HG03378 (cell line): ENCODE results near the gene LAMB3.
"Not testable (repeated sequence)": the region's sequence is repeated elsewhere in the genome, so short reads cannot be mapped to it uniquely, and the experiment has no call there.

Source experiments
- ATAC-seq: cut with Tn5 transposase; IDR thresholded peaks from one replicate; pipeline ENCODE4 v1.9.1; 2021; ENCODE audit warnings: mild to moderate bottlenecking, moderate library complexity; ENCODE audit not compliant: unreplicated experiment

LAMB3 gene

DNA sequence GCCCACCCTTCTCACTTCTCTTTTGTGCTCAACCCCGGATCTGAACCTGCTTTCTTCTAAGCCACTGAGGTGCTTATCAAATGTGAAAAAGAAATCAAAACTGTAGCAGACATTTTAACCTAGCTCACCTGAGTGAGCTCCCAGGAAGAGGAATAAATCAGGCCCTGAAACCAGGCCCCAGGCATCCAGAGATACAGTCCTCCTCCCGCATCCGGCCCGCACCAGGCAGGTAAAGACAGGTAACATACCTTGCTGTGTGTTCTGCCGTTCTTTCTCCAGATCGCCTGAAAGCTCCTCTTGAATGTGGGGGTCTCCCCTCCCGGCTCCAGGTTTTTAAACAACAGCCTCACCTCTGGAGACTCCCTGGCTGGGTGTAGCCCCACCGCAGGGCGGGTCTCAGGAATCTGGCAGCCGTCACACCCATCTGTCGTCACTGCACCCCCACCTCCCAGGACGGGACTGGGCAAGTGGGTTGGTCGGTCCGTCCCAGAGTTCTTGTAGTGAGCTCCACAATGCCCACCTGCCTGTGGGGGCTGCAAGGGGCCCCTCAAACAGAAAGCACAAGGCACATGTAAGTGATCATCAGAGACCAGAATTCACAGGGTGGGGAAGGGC, at the start of gene LAMB3:
LAMB3 (minus strand) TSS at position 305 of the 615 bp plus-strand sequence. CDS start 1,481 bp downstream, outside the sequence.
- ATAC-seq = no peak

DNA sequence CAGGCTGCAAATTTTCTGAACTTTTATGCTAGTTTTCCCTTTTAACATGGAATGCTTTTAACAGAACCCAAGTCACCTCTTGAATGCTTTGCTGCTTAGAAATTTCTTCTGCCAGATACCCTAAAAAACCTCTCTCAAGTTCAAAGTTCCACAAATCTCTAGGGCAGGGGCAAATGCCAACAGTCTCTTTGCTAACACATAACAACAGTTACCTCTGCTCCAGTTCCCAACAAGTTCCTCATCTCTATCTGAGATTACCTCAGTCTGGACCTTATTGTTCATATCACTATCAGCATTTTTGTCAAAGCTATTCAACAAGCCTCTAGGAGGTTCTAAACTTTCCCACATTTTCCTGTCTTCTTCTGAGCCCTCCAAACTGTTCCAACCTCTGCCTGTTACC, 48.5 kb upstream of the LAMB3 start:
- ATAC-seq = not testable (repeated sequence)

DNA sequence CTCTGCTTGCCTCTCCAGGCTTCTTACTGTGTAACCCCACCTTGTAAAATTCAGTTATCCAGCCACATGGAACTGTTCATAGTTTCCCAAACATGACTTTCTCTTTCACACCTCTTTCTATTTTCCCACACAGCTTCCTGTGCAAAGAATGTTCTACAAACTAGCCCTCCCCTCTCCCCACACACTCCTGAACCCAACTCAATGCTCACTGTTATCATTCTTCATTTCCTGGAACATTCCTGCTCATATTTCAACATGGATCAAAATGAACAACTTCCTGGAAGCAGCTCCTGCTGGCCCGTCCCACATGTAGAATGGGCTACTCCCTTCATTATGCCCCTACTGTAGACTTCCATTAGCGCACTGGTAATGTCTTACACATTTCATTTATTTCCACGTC, 44.9 kb upstream of the LAMB3 start:
- no peak for ATAC-seq

DNA sequence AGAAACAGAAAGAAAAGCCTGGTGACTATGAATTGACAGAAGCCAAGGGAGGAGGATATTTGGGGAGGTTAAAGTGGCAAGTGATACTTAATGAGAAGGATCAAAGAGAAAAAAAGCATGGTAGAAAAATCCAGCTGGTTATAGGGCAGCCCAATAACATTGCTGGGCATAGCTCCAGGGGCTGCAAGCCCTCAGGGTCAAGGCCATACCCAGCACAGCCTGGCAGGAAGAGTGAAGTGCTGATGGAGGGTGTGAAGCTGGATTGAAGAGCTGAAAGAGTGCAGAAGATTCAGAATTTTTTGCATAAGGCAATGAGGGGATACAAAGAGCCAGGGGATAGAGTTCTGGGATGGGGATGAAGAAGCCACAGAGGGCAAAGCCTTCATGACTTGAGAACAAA, 44.4 kb upstream of the LAMB3 start:
- ATAC-seq = no peak

DNA sequence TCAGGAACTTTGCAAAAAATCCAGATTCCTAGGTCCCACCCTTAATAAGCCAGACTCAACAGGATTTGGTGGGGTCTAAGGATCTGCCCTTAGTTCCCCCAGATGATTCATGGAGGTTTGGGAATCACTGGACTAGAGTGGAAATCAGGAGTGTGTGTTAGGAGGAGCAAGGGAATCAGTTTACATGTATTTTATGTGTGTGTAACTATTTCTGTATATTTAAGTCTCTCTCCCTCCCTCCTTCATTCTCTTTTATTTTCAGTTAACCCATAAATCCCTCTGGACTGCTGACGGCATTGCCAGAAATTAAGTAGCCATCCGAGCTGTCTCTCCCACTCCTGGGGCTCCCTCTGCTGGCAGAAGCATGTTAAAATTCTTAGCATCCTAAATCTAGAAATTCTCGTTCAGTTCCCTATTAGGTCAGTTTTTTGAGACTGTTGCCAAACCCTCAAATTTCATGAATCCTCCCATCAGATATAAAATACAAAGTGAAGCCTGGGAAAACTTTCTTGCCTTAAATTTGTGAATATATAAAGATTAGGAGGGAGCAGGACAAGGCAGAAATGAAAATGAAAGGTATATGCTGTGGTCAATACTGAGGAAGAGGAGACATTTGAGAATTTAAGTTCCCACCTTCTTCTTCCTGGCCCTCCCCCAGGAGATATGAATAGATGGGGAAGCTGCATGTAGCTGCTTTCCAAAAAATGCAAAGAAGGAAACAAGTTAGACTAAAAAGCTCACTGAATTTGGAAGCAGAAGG, 40.7 kb upstream of the LAMB3 start:
- ATAC-seq = peak; percentile 61

DNA sequence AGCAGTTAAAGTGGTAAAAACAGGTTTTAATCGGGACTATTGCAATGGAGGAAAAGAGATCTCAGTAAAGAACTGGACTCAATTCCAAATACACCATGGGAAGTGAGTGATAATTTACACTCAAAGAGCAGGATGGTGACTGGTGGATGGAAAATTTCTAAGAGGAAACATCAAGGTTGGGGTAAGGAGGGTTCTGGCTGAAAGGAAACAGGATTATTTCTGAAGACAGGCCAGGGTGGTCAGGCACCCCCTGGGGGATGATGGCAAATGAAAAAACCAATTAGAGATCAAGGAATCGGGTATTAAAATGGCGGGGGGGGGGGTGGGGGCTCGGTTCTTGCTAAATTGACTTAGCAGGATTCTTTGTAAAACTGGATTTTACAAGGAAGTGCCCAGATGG, 40.1 kb upstream of the LAMB3 start:
- no peak for ATAC-seq

DNA sequence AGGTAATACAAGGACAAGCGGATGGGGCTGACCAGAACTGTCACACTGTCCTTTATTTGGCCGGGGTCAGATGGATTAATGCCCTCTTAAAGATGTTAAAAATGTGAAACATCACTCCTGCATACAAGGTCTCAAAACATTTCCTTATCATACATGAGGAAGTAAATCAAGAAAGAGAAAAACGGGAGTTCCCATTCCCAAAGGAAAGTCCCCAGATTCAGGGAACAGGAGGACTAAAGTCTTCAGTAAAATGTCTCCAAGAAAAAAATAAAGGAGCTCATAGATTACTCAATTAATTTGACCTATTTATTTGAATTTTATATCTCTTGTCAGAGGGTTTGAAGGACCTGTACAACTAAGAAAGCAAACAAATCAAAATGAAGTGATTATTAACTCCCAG, 39.0 kb upstream of the LAMB3 start:
- ATAC-seq = no peak

DNA sequence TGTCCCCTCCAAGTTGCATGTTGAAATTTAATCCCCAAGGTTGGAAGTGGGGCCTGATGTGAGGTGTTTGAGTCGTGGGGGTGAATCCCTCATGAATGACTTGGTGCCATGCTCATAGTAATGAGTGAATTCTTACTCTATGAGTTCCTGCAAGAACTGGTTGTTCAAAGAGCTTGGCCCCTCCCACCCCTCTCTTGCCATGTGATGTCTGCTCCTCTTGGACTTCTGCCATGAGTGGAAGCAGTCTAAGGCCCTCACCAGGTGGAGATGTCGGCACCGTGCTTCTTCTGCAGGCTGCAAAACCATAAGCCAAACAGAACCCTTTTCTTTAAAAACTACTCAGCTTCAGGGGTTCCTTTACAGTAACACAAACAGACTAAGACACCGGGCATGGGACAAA, 37.3 kb upstream of the LAMB3 start:
- no peak for ATAC-seq

DNA sequence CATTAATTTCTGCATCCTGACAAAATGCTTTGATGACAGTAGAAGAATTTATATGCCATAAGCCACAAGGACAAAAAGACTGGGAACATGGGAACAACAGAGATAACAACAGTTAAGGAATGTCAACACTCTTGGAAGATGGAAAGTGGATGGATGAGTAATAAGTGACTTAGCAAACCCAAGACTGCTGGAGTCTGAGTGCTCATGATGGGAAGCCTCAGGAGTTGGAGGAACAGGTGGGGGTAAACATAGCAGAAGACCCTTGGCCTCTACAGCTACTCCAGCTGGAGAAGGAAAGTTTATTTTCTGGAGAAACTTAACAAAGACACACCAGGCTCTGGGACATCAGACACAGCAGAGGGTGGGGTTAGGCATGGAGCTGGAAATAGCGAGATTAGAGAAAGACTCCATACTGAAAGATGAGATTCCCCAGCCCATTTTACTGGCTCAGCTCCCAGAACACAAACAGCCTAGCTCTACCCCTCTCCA, 36.6 kb upstream of the LAMB3 start:
- no peak for ATAC-seq

DNA sequence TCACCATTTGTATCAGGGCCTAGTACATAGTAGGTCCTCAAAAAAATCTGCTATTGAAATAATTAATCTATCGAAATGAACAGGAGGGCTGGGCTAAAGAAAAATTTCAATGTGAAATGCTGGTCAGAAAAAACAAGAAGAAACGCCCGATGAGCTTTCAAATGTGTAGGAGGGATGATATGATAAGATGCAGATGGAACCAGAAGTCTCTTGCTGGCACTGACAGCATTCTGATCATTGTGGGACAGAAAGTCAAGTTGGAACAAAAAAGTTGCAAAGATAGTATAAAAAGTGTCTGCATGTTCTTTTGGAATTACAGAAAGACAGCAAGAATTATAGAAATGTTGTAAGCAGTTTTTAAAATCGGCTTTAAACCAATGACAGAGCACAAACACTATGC, 34.1 kb upstream of the LAMB3 start:
- ATAC-seq = no peak

DNA sequence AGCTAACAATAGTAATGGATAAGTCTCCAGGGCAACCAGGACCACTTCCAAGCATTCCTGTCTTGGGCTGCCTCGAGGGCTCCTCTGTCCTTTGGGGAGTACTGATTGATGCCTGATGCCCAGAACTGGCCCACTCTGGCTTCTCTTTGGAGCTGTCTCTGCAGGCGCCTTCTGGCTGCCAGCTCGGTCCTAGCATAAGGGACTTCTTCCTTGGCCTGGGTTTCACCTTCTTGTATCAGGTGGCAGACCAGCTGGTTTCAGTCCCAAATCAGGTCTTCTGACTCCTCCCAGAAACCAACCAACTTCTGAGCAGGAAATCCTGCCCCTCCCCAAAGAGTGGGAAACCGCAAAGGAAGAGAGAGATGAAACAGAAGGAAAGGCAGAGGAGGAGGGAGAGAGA, 33.6 kb upstream of the LAMB3 start:
- no peak for ATAC-seq

DNA sequence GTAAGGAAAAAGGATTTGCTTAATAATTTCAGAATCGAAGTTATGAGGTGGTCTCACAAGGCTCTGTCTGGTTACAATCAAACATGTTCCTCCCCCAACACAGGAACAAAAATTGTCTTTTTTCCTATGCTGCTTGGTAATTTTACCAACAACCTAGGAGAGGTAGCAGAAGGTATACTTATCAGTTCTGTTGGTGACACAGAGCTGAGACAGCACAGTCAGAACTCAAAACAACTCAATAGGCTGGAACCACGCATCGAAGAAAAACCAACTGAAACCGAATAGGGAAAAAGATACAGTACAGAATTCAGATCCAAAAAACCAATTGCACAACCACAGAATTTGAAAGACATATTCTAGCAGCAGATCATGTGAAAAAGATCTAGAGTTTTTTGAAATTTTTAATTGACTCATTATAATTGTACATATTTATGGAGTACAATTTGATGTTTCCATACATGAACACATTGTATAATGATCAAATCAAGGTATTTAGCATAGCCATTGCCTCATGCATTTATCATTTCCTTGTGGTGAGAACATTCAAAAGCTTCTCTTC, 26.8 kb upstream of the LAMB3 start:
- no peak for ATAC-seq

DNA sequence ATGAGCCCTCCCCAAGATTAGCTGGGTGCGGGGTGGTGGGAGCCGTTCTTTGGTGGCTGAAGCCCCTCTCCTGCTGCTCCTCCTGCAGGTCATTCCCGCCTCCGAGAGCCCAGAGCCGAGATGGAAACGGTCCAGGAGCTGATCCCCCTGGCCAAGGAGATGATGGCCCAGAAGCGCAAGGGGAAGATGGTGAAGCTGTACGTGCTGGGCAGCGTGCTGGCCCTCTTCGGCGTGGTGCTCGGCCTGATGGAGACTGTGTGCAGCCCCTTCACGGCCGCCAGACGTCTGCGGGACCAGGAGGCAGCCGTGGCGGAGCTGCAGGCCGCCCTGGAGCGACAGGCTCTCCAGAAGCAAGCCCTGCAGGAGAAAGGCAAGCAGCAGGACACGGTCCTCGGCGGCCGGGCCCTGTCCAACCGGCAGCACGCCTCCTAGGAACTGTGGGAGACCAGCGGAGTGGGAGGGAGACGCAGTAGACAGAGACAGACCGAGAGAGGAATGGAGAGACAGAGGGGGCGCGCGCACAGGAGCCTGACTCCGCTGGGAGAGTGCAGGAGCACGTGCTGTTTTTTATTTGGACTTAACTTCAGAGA, 23.4 kb upstream of the LAMB3 start:
- no peak for ATAC-seq

DNA sequence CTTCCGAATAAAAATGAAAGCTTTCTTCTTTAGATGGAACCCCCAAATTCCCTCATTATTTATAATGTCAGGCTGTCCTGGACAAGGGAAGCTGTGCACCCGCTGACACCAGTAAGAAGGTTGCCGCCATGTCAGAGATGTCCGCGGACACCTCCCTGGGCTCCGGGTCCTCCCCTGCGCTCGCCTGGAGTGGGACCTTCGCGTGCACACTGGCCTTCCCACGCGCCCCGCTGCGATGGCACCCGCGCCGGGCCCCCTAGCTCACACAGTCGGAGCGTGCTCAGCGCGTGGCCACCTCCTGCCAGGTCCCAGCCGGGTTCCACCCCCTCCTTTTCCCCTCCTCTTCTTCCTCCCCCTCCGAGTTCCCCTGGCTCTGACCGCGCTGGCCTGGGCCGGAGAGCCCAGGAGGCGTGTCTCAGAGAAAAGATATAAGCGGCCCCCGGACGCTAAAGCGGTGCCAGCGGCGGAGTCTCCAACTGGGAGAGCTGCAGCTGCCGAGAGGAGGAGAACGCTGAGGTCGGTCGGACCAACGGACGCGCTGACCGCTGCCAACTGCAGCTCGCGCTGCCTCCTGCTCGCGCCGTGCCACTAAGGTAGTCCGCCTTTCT, 22.8 kb upstream of the LAMB3 start, which contains the start of gene G0S2:
G0S2 (plus strand) TSS at position 456 of the 608 bp plus-strand sequence. CDS start 273 bp downstream, outside the sequence.
- ATAC-seq = no peak

DNA sequence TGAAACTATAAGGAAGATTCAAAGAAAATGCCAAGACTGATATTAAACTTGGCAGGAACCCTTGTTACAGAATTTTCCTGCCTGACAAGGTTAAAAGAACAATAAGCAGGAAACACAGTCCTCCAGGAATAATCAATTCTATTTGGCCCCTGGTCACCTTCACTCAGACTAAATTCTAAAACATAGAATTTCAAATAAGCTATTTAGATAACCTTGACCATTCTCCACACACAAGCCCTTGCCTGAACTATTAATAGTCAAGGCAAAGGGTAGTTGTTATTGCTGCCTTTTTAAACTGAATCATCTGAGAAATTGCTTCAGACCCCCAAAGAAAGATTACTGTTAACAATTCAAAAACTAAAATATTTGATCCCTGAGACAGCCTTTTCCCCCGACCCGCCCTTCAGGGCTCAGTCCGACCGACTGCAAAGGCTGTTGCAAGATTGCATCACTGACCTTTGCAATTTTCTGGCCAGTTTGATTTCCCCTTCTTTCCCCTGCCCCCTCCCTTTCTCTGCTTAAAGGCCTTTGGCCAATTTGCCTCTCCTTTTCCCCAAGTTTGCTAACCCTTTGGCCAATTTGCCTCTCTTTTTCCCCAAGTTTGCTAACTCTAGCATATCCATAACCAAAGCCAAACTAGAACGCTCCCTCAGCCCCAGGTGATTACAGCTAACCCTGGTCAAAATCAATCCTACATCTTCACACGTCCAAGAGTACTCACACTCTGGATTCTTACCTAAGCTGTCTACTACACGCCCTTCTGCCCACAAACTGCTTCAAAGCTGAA, 21.6 kb upstream of the LAMB3 start:
- no peak for ATAC-seq

DNA sequence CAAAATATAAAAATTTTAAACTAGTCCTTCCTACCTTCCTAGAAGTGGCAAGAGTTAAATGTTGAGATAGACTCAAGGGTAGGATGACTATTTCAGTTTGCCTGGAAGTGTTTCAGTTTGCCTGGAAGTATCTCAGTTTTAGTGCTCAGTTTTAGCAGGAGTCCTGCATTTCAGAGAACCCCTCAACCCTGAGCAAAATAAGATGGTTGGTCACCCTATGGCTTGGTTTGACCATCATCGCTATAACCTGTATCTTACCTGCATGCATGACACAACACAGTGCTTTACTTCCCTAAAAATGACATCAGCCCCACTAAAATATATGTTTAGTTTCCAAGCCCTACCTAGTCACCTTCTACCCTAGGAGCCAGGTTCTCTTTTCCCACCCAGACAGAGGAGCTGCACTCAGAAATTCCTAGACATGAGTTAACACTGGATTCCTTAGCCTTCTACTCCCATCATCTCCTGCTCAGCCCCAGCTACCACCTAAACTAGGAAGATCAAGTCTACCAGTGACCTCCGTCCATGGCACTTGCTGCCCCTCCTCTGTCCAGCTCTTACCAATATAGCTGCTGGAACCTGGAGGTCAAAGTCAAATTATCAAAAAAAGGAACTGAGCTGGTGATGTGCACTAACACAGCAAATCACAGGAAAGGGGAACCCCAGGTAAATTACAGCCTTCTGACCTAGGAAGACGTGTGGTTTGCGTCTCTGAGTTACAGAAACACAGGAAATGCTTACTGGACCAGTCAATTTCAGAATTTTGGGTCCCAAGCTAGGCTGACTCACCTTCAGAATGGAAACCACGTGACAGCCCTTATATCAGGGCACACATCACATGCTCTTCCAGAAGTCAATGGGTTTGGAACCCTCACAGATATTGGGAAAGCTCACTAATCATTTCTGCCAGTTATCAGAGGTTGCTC, 20.7 kb upstream of the LAMB3 start:
- ATAC-seq = peak; percentile 97

DNA sequence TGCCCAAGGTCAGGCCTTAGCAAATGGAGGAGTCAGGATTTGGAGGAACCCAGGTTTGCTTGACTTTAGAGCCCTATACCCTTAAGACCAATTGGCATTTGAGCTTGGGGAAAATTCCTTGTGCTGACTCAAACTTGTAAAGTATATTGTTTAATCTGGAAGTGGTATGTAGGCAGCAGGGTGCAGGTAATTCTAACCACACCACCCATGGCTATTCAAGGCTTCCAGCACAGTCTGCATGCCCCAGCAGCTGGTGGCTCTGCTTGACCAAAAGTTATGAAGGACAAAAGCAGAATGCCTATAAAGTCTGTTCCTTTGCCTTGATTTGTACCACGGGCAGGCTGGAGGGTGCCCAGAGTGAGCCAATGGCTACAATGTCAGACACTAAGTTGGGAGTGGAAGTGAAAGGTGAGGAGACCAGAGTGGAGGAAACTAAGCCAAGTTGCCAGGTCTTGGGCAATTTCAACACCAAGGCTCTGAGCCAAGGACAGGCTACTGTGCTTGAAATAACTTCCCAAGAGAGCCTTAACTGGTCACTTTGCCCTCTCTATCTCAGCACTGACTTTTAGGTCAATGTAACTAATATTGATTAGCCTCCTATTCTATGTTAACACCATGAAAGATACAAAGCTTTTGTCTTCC, 18.3 kb upstream of the LAMB3 start:
- ATAC-seq = no peak

DNA sequence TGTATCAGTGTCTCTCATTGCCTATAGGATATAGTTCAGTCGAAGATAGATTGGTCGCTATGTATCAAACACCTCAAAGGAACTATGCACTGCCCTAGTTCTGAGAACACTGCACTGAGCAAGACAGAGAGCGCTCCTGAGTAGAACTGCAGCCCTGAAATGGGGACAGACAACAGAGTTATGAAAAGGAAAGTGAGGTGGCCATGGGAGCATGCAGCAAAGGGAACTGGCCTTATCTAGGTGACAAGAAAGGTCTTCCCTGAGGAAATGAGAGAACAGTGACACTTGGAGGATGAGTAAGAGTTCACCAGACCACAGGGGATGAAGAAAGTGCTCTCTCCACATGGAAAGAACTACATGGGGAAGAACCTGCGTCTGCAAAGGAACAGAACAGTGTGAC, 15.5 kb upstream of the LAMB3 start:
- ATAC-seq = no peak

DNA sequence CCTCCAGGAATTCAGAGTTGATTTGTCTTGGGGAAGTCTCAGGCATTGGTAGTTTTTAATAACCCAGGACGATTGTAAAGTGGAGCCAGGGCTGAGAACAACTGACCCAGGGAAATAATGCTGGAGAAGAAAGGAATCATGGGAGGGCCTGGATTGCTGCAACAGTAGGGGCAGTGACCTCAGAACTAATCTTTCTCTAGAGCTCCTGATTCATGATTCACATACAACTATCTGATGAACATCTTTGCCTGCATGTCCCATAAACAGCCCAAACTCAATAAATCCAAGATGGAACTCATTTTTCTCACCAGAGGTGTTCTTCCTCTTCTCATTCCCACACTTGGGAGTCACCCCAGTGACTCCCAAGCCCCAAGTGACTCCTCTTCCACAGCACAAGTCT, 14.9 kb upstream of the LAMB3 start:
- no peak for ATAC-seq
